ENCODE results near the gene HSDL2. TPM values are rescaled to one million over a fixed set of nuclear protein-coding genes. Genes with fewer than 3 reads are reported as not detected.
A peak's percentile ranks its signal among the peaks of the same experiment; 100 is the strongest.
"Not testable (repeated sequence)": the region's sequence is repeated elsewhere in the genome, so short reads cannot be mapped to it uniquely, and the experiment has no call there.

HSDL2 gene
- total RNA-seq, 6 experiments from 2014 or later, result 65.8 to 96.8 (median 79.8) TPM

DNA sequence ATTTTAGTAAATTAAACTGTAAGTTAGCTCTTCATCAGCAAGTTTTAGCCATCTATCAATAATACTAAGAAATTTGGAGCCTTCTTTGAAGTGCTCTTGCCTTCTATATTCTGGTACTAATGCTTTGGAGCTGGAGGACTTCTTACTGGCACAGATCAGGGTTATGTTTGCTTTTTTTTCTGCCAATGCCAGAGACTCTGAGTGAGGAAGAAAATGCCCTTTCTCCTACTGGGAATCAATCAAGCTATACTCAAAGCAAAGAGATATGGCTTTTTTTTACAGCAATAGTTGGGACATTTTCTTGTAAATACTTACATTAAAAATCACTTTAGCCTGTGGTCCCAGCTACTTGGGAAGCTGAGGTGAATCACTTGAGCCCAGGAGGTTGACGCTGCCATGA lies 4.3 kb downstream of the HSDL2 start:
- TF ChIP-seq, protein P1, sequence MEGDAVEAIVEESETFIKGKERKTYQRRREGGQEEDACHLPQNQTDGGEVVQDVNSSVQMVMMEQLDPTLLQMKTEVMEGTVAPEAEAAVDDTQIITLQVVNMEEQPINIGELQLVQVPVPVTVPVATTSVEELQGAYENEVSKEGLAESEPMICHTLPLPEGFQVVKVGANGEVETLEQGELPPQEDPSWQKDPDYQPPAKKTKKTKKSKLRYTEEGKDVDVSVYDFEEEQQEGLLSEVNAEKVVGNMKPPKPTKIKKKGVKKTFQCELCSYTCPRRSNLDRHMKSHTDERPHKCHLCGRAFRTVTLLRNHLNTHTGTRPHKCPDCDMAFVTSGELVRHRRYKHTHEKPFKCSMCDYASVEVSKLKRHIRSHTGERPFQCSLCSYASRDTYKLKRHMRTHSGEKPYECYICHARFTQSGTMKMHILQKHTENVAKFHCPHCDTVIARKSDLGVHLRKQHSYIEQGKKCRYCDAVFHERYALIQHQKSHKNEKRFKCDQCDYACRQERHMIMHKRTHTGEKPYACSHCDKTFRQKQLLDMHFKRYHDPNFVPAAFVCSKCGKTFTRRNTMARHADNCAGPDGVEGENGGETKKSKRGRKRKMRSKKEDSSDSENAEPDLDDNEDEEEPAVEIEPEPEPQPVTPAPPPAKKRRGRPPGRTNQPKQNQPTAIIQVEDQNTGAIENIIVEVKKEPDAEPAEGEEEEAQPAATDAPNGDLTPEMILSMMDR (IDR thresholded peaks at IDR 0.05), result no peak
- no peak for TF ChIP-seq POLR2A (IDR thresholded peaks at IDR 0.05)
- intact Hi-C loops (cut with DNase I), result no loop called here
- H3K36me3 ChIP-seq, result no peaks in the 10 kb centered on the region
- peak in 1 of 4 donors; percentile 11 for ATAC-seq
- H3K4me1 ChIP-seq, result peaks cover 0 to 47% (median 20%) of the 10 kb centered on the region in 4 donors
- H3K27me3 ChIP-seq, result no peaks in the 10 kb centered on the region
- no peak overlapping the region for H3K4me3 ChIP-seq
- no peak for DNase-seq
- peak overlapping the region in 2 of 3 donors; percentile 39 to 69 for H3K27ac ChIP-seq
- 45% methylated on average over 1 of the region's 1 CpG for WGBS (ENCODE audit: insufficient coverage, low coverage, low lambda C conversion rate, missing lambda C conversion rate)
- no peaks in the 10 kb centered on the region for H3K9me3 ChIP-seq

DNA sequence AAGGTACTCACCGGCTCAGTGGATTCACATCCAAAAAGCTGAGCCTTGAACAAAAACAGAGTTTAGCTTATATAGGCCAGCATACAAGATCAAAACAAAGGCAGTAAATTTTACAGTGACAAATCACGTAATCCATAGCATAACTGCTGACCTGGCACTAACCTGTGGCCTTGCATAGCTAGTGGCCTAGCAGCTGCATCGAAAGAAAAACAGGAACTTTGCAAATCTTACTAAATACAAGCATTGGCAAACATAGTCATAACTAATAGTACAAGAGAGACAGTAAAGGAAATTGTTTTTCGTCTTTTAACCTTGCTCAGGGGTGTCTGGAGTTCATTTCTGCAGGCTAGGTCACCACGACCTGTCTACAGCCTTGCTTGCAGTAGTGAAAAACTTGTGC lies 4.8 kb downstream of the HSDL2 start:
- DNase-seq (no peak), ATAC-seq (no peak)
- TF ChIP-seq POLR2A (IDR thresholded peaks at IDR 0.05), result no peak
- TF ChIP-seq, protein P1 (IDR thresholded peaks at IDR 0.05), result no peak
- Histone ChIP-seq H3K4me1 (peaks cover 0 to 47% (median 20%) of the 10 kb centered on the region in 4 donors), H3K27ac (peak overlapping the region in 2 of 3 donors; percentile 39 to 69), H3K9me3 (no peaks in the 10 kb centered on the region), H3K36me3 (no peaks in the 10 kb centered on the region), H3K4me3 (no peak overlapping the region), H3K27me3 (no peaks in the 10 kb centered on the region)
- intact Hi-C loops (cut with DNase I), result no loop called here
- 4% methylated on average over 5 of the region's 5 CpGs for WGBS (ENCODE audit: insufficient coverage, low coverage, low lambda C conversion rate, missing lambda C conversion rate)

DNA sequence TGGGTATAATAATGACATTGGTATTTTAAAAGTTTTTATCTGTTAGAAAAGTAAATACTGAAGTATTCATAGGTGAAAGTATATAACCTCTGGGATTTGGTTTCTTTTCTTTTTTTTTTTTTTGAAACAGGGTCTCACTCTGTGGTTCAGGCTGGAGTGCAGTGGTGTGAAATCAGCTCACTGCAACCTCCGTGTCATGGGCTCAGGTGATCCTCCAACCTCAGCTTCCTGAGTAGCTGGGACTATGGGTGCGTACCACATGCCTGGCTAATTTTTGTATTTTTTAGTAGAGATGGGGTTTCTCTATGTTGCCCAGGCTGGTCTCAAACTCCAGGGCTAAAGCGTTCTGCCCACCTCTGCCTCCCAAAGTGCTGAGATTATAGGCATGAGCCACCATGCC lies 7.2 kb downstream of the HSDL2 start:
- intact Hi-C loops (cut with DNase I), result no loop called here
- Histone ChIP-seq H3K4me3 (no peak overlapping the region), H3K4me1 (peaks cover 0 to 46% (median 14%) of the 10 kb centered on the region in 4 donors), H3K9me3 (no peaks in the 10 kb centered on the region), H3K36me3 (no peaks in the 10 kb centered on the region), H3K27me3 (no peaks in the 10 kb centered on the region), H3K27ac (no peak overlapping the region)
- TF ChIP-seq POLR2A (IDR thresholded peaks at IDR 0.05), result no peak
- TF ChIP-seq, protein P1 (IDR thresholded peaks at IDR 0.05), result no peak
- 80% methylated on average over 2 of the region's 3 CpGs for WGBS (ENCODE audit: insufficient coverage, low coverage, low lambda C conversion rate, missing lambda C conversion rate)
- DNase-seq (no peak), ATAC-seq (no peak)

DNA sequence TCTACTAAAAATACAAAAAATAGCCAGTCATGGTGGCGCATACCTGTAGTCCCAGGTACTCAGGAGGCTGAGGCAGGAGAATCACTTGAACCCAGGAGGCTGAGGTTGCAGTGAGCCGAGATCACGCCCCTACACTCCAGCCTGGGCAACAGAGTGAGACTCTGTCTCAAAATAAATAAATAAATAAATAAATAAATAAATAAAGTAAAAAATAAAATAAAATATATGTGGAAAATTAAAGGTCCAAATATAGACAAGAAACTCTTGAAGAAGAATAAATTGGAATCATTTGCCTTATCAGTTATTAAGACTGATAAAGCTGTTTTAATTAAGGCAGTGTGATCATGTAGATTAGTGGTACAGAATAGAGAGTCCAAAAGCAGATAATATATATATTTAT lies 10.0 kb downstream of the HSDL2 start:
- intact Hi-C loops (cut with DNase I); DNase-seq; H3K27ac ChIP-seq; H3K4me3 ChIP-seq; H3K9me3 ChIP-seq; H3K36me3 ChIP-seq; H3K27me3 ChIP-seq; ATAC-seq: not testable (repeated sequence)
- H3K4me1 ChIP-seq, result peaks cover 0 to 31% (median 1%) of the 10 kb centered on the region in 4 donors
- 94% methylated on average over 3 of the region's 3 CpGs for WGBS (ENCODE audit: insufficient coverage, low coverage, low lambda C conversion rate, missing lambda C conversion rate)

DNA sequence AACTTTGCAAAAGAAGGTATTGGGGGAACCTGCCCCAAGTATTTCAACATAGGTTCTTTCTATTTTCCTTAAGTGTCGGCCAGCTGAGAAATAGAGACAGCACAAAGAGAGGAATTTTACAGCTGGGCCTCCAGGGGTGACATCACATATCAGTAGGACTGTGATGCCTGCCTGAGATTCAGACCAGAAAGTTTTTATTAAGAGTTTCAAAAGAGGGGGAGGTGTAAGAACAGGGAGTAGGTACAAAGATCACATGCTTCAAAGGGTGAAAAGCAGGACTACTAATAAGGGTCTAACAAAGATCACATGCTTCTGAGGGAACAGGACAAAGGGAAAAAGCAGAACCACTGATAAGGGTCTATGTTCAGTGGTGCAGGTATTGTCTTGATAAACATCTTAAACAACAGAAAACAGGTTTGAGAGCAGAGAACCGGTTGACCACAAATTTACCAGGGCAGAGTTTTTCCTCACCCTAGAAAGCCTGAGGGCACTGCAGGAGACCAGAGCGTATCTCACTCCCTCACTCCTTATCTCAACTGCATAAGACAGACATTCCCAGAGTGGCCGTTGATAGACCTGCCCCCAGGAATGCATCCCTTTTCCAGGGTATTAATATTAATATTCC lies 12.1 kb downstream of the HSDL2 start:
- WGBS (ENCODE audit: insufficient coverage, low coverage, low lambda C conversion rate, missing lambda C conversion rate), result 78% methylated on average over 4 of the region's 4 CpGs
- H3K36me3 ChIP-seq; DNase-seq; H3K9me3 ChIP-seq; intact Hi-C loops (cut with DNase I); H3K4me3 ChIP-seq; ATAC-seq; H3K27me3 ChIP-seq; H3K27ac ChIP-seq: not testable (repeated sequence)
- peaks cover 0 to 37% (median 0%) of the 10 kb centered on the region in 4 donors for H3K4me1 ChIP-seq

DNA sequence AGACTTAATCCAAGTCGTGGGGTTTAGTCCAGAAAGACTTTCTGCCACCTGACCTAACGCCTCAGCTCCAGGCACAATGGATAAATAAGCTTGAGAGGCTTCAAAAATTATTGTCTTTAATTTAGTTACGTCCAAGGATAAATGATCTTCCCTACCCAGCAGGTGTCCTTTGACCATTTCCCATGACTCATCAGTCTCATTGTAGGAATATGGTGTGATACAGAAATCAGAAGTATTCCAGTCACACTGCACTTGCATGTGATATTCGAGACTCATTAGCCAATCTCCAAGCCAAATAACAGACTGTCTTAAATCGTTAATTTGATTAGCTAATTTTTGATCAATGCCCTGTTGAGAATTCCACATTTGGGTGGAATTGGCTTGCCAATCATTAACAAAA lies 13.2 kb downstream of the HSDL2 start:
- WGBS (ENCODE audit: insufficient coverage, low coverage, low lambda C conversion rate, missing lambda C conversion rate), result 62% methylated on average over 5 of the region's 5 CpGs
- Histone ChIP-seq H3K4me1 (peaks cover 0 to 38% (median 0%) of the 10 kb centered on the region in 4 donors), H3K27ac (peak overlapping the region in 1 of 3 donors; percentile 13)
- intact Hi-C loops (cut with DNase I); H3K4me3 ChIP-seq; DNase-seq; H3K36me3 ChIP-seq; H3K9me3 ChIP-seq; H3K27me3 ChIP-seq: not testable (repeated sequence)
- ATAC-seq, result peak in 1 of 4 donors; percentile 47
